ENCODE results near the gene COA8. TPM values are rescaled to one million over a fixed set of nuclear protein-coding genes. Genes with fewer than 3 reads are reported as not detected.

COA8 gene
- polyA plus RNA-seq, 3 donors = 13.2 to 58.1 (median 52.3) TPM

DNA sequence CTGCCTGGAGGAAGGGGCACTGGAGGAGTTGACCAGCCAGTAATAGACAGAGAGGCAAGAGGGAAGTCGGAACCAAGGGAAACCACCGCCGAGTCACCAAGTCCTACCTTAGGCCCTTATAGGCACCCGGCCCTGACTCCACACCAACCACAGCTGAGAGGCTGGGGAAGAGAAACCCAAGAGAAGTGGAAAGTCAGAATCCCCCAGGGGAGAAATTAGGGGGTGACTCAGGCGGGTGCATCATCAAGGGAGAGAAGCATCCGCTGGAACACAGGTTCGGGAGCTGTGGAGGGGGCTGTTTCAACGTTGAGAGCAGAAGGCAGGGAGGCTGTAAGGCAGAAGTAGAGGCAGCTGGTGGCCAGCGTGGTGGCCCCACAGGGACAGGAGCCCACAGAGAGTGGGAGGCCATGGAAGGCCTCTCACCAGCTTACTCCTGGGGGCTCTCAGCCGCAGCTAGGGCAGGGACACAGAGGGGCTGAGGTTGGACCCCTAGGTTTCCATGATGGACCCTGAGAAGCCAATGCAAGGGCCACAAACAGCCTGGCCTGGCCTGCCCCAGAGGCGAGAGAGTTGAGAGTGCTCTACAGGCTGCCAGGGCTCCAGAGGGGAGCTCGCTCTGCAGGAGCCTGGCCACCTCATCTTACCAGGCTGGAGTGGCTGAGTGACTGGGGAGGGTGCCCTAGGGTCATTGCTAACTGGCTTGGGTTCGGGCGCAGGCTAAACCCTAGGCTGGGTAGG is 35.2 kb upstream of the COA8 start:
- Histone ChIP-seq H3K36me3 (replicated peaks in 1 of 2; ENCODE audit: control insufficient read depth in 1 of 2, insufficient read depth in 2 of 2, low read length in 2 of 2) (peaks cover 0 to 8% of the 10 kb centered on the region in 2 donors), H4K20me1 (ENCODE audit: insufficient read depth, low read length) (peaks cover 13% of the 10 kb centered on the region), H2AFZ (ENCODE audit: insufficient read depth, low read depth, low read length, poor library complexity, severe bottlenecking) (no peak overlapping the region), H3K9me3 (replicated peaks in 1 of 2; ENCODE audit: control insufficient read depth in 1 of 2, insufficient read depth in 1 of 2, low read length in 2 of 2) (peaks cover 6 to 9% of the 10 kb centered on the region in 2 donors), H3K4me3 (replicated peaks in 1 of 3; ENCODE audit: low read depth in 2 of 3, low read length in 3 of 3) (peak overlapping the region in 1 of 3 experiments; percentile 98), H3K79me2 (ENCODE audit: insufficient read depth, low read length) (peaks cover 20% of the 10 kb centered on the region), H3K4me2 (replicated peaks; ENCODE audit: extremely low read depth, low read length, poor library complexity, severe bottlenecking) (peak overlapping the region; percentile 97), H3K27me3 (ENCODE audit: control insufficient read depth in 2 of 2, insufficient read depth in 2 of 2, low read length in 2 of 2) (peaks cover 15 to 23% of the 10 kb centered on the region in 2 donors), H3K4me1 (ENCODE audit: control insufficient read depth in 1 of 2, insufficient read depth in 2 of 2, low read length in 2 of 2) (peaks cover 42 to 51% of the 10 kb centered on the region in 2 donors), H3K27ac (ENCODE audit: low read depth in 1 of 2, low read length in 2 of 2) (peak overlapping the region in 1 of 2 donors; percentile 54), H3K9ac (ENCODE audit: insufficient read depth, low read length, poor library complexity, severe bottlenecking) (no peak overlapping the region)
- 84% methylated on average over 8 of the region's 14 CpGs for WGBS (ENCODE audit: insufficient coverage)
- Mint-ChIP-seq H3K27ac (peak overlapping the region; percentile 59 to 89 (median 85)), H3K4me1 (peaks cover 51% of the 10 kb centered on the region), H3K9me3 (peaks cover 0 to 12% (median 6%) of the 10 kb centered on the region in 7 donors), H3K36me3 (peaks cover 9 to 14% of the 10 kb centered on the region in 2 donors), H3K4me3 (peak overlapping the region; percentile 64 to 73), H3K27me3 (ENCODE audit: low read depth in 3 of 3) (peaks cover 26 to 27% (median 26%) of the 10 kb centered on the region in 3 donors)
- peak; percentile 57 to 90 (median 66) for DNase-seq
- TF ChIP-seq CTCF (IDR thresholded peaks at IDR 0.05) = no peak
- intact Hi-C loops (cut with micrococcal nuclease) = loop anchor here in 1 of 2 donors (10.0 kb wide), 1 partner anchor 193 kb away; the partner anchor contains the start of gene EIF5

DNA sequence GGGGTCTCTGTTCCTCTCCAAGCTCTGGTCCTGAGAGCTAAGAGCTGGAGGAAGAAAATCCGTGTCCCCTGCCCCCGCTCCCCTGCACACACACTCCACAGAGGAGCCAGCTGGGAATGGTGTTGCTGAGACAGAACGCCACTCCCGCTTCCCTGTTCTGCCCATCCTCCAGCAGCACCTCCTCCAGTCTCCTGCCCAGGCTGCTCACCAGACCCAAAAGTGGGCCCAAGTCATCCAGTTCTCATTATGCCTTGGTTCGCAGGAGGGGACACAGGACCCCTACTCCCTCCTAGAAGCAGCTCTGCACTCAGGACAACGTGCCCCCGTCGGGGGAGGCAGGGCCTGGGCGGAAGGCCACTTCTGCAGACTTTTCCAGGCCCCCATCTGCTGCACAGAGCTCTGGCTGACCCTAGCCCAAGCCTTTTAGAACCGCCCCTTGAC is 34.6 kb upstream of the COA8 start:
- Histone ChIP-seq H3K9ac (ENCODE audit: insufficient read depth, low read length, poor library complexity, severe bottlenecking) (peak overlapping the region; percentile 74), H3K27ac (ENCODE audit: low read depth in 1 of 2, low read length in 2 of 2) (peak overlapping the region; percentile 79 to 86), H3K9me3 (replicated peaks in 1 of 2; ENCODE audit: control insufficient read depth in 1 of 2, insufficient read depth in 1 of 2, low read length in 2 of 2) (peaks cover 6 to 9% of the 10 kb centered on the region in 2 donors), H3K4me1 (ENCODE audit: control insufficient read depth in 1 of 2, insufficient read depth in 2 of 2, low read length in 2 of 2) (peaks cover 42 to 45% of the 10 kb centered on the region in 2 donors), H4K20me1 (ENCODE audit: insufficient read depth, low read length) (peaks cover 13% of the 10 kb centered on the region), H3K79me2 (ENCODE audit: insufficient read depth, low read length) (peaks cover 20% of the 10 kb centered on the region), H3K27me3 (ENCODE audit: control insufficient read depth in 2 of 2, insufficient read depth in 2 of 2, low read length in 2 of 2) (peaks cover 11 to 18% of the 10 kb centered on the region in 2 donors), H3K4me2 (replicated peaks; ENCODE audit: extremely low read depth, low read length, poor library complexity, severe bottlenecking) (peak overlapping the region; percentile 97), H3K36me3 (replicated peaks in 1 of 2; ENCODE audit: control insufficient read depth in 1 of 2, insufficient read depth in 2 of 2, low read length in 2 of 2) (peaks cover 0 to 12% of the 10 kb centered on the region in 2 donors), H3K4me3 (replicated peaks in 1 of 3; ENCODE audit: low read depth in 2 of 3, low read length in 3 of 3) (peak overlapping the region in 2 of 3 experiments; percentile 92 to 98), H2AFZ (ENCODE audit: insufficient read depth, low read depth, low read length, poor library complexity, severe bottlenecking) (peak overlapping the region; percentile 97)
- intact Hi-C loops (cut with micrococcal nuclease) = loop anchor here in 1 of 2 donors (10.0 kb wide), 1 partner anchor 193 kb away; the partner anchor contains the start of gene EIF5
- Mint-ChIP-seq H3K27me3 (ENCODE audit: low read depth in 3 of 3) (peaks cover 20 to 22% (median 21%) of the 10 kb centered on the region in 3 donors), H3K9me3 (peaks cover 0 to 11% (median 6%) of the 10 kb centered on the region in 7 donors), H3K4me3 (peak overlapping the region; percentile 95 to 97), H3K4me1 (peaks cover 49% of the 10 kb centered on the region), H3K27ac (peak overlapping the region; percentile 83 to 99 (median 95)), H3K36me3 (peaks cover 9 to 17% of the 10 kb centered on the region in 2 donors)
- WGBS (ENCODE audit: insufficient coverage) = 69% methylated on average over 9 of the region's 10 CpGs
- DNase-seq = no peak
- TF ChIP-seq CTCF (IDR thresholded peaks at IDR 0.05) = no peak
